Liver (tissue), 9 donors: Measurements from ENCODE around the gene CDO1. TPM values are rescaled to one million over a fixed set of nuclear protein-coding genes. Genes with fewer than 3 reads are reported as not detected.

ENCODE experiments used
- DNase-seq: peaks from one replicate; pipeline ENCODE4 v3.0.0-alpha.2; 2017; ENCODE audit warnings: low spot score
- H3K27ac ChIP-seq, 2 donors: one replicate each; pipeline ENCODE4 v1.7.0; 2013; ENCODE audit warnings: inconsistent platforms in 2 of 2, low read length in 2 of 2, control low read depth in 1 of 2, low read depth in 1 of 2, mild to moderate bottlenecking in 1 of 2
- H3K27me3 ChIP-seq, 4 donors: one replicate each; pipeline versions ENCODE4 v1.6.1 to v1.7.0; 2013; ENCODE audit warnings: low read length in 3 of 4, inconsistent platforms in 1 of 4, mild to moderate bottlenecking in 1 of 4, moderate library complexity in 1 of 4; ENCODE audit not compliant: control insufficient read depth in 4 of 4, insufficient read depth in 4 of 4
- H3K36me3 ChIP-seq, 4 donors: one replicate each; pipeline versions ENCODE4 v1.6.1 to v1.7.0; 2013; ENCODE audit warnings: low read length in 3 of 4, mild to moderate bottlenecking in 3 of 4, low read depth in 1 of 4, moderate library complexity in 1 of 4; ENCODE audit not compliant: control insufficient read depth in 4 of 4, insufficient read depth in 3 of 4
- H3K4me1 ChIP-seq, 4 donors: one replicate each; pipeline versions ENCODE4 v1.6.1 to v1.7.0; 2013; ENCODE audit warnings: low read length in 3 of 4, mild to moderate bottlenecking in 3 of 4, moderate library complexity in 1 of 4; ENCODE audit not compliant: control insufficient read depth in 4 of 4, insufficient read depth in 4 of 4
- H3K4me3 ChIP-seq, 3 donors: one replicate each; pipeline versions ENCODE4 v1.6.1 to v1.7.0; 2013; ENCODE audit warnings: low read length in 3 of 3, control low read depth in 1 of 3, low read depth in 1 of 3, mild to moderate bottlenecking in 1 of 3
- H3K9ac ChIP-seq, 2 donors: one replicate each; pipeline ENCODE4 v1.7.0; 2013; ENCODE audit warnings: low read length in 2 of 2, mild to moderate bottlenecking in 2 of 2, moderate library complexity in 2 of 2, control low read depth in 1 of 2, low read depth in 1 of 2
- H3K9me3 ChIP-seq, 4 donors: one replicate each; pipeline versions ENCODE4 v1.6.1 to v1.7.0; 2013; ENCODE audit warnings: low read length in 3 of 4; ENCODE audit not compliant: control insufficient read depth in 4 of 4
- EGR1 ChIP-seq, 2 donors: IDR thresholded peaks; 2 replicates each; pipeline ENCODE4 v1.6.1; 2016 to 2018; ENCODE audit warnings: antibody characterized with exemption in 2 of 2, low read depth in 2 of 2
- FOXA1 ChIP-seq: IDR thresholded peaks from 2 replicates; pipeline ENCODE4 v1.6.1; 2016; ENCODE audit warnings: antibody characterized with exemption
- GABPA ChIP-seq, 2 donors: IDR thresholded peaks in 1 of 2; conservative IDR thresholded peaks in 1 of 2; 2 replicates each; pipeline ENCODE4 v1.6.1; 2016; ENCODE audit warnings: antibody characterized with exemption in 2 of 2, mild to moderate bottlenecking in 1 of 2, moderate library complexity in 1 of 2
- HNF4A ChIP-seq, 2 donors: conservative IDR thresholded peaks; 2 replicates each; pipeline ENCODE4 v1.6.1; 2016; ENCODE audit warnings: antibody characterized with exemption in 2 of 2, mild to moderate bottlenecking in 2 of 2
- HNF4G ChIP-seq: IDR thresholded peaks from 2 replicates; pipeline ENCODE4 v1.6.1; 2016; ENCODE audit warnings: antibody characterized with exemption
- JUND ChIP-seq, 2 donors: IDR thresholded peaks; 2 replicates each; pipeline ENCODE4 v1.6.1; 2016; ENCODE audit warnings: antibody characterized with exemption in 2 of 2
- NR2F2 ChIP-seq: IDR thresholded peaks from 2 replicates; pipeline ENCODE4 v1.6.1; 2016; ENCODE audit warnings: antibody characterized with exemption
- RAD21 ChIP-seq, 2 donors: IDR thresholded peaks; 2 replicates each; pipeline ENCODE4 v1.6.1; 2016; ENCODE audit warnings: antibody characterized with exemption in 2 of 2, mild to moderate bottlenecking in 2 of 2
- SP1 ChIP-seq: IDR thresholded peaks from 2 replicates; pipeline ENCODE4 v1.6.1; 2018; ENCODE audit warnings: antibody characterized with exemption, mild to moderate bottlenecking
- TAF1 ChIP-seq: conservative IDR thresholded peaks from 2 replicates; pipeline ENCODE4 v1.6.1; 2016; ENCODE audit warnings: antibody characterized with exemption, mild to moderate bottlenecking
- YY1 ChIP-seq: IDR thresholded peaks from 2 replicates; pipeline ENCODE4 v1.6.1; 2016; ENCODE audit warnings: antibody characterized with exemption, mild to moderate bottlenecking
- WGBS: extraction: QIAGEN DNeasy Blood & Tissue Kit; methylation state at CpG from one replicate; pipeline ENCODE4 v1.1.7; 2013; 5-methylcytosine and 5-hydroxymethylcytosine counted together
- polyA plus RNA-seq, 2 donors: library from polyadenylated mRNA; stranded (reverse) in 1 of 2; unstranded in 1 of 2; fragments of 200-250 nt in 1 of 2; fragments of >200 nt in 1 of 2; fragmentation: Nextera tagmentation in 1 of 2; extraction: Ambion mirVana in 1 of 2; gene quantifications; one replicate each; pipeline versions ENCODE4 v1.2.1 to v1.2.3, GENCODE V29; 2013 to 2015
- total RNA-seq, 2 donors: library from RNA; depleted of rRNA; stranded (reverse); fragments of >200 nt; gene quantifications; one replicate each; pipeline ENCODE4 v1.2.3, GENCODE V29; 2014
- TF ChIP-seq, protein P1 (sequence below): IDR thresholded peaks from 2 replicates; pipeline ENCODE4 v1.6.1; 2016; ENCODE audit warnings: antibody characterized with exemption, mild to moderate bottlenecking
- TF ChIP-seq, protein P2 (sequence below): IDR thresholded peaks from 2 replicates; pipeline ENCODE4 v1.6.1; 2016; ENCODE audit warnings: antibody characterized with exemption
- TF ChIP-seq, protein P3 (sequence below): IDR thresholded peaks from 2 replicates; pipeline ENCODE4 v1.6.1; 2016; ENCODE audit warnings: antibody characterized with exemption
- TF ChIP-seq, protein P4 (sequence below): IDR thresholded peaks from 2 replicates; pipeline ENCODE4 v1.6.1; 2016; ENCODE audit warnings: antibody characterized with exemption
- TF ChIP-seq, protein P5 (sequence below): fragments of 150-350 bp; IDR thresholded peaks from 2 replicates; pipeline ENCODE4 v1.5.1; 2017; ENCODE audit warnings: improper control_type of control experiment, low read depth, low read length; ENCODE audit not compliant: missing input control
- donor health status: healthy.
- donor health status: healthy.
- donor health status: healthy.
- donor health status: healthy.
- donor health status: healthy.

CDO1 gene
- total and polyA plus RNA-seq, 4 donors, result 106 to 472 (median 241) TPM

DNA sequence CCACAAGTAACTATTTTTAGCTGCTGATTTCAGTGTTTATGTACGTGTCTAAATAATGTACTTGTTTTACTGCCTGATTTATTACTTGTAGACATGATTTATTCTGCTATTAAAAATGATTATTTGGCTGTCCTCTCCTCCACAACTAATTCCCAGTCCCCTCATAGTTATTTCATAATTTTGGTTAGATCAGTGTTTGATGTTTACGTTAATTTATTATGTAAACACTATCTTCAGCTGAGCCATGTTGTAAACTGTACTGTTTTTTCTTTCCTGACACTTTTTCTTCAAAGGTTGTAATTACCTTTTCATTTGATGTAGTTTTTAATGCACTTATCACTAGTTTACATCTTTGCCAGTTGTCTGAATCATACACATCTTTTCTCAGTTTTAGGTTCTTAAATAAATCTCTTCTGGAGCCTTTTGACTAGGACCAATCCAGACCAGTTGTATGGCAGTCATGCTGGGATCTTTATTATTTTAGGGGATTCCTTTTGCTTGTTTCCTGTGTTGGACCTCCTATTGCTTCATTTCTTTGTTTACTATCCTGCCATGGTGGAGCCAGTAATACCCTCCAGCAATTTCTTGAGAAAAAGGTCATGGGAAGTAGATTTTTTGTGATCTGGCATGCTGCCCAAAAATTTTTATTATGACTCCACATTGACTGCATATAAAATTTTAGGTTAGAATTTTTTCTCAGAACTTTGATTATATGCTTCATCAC lies 41.3 kb upstream of the CDO1 start:
- peaks cover 0 to 7% (median 2%) of the 10 kb centered on the region in 4 donors for H3K4me1 ChIP-seq
- no peaks in the 10 kb centered on the region for H3K27me3 ChIP-seq
- H3K9ac ChIP-seq, result no peak overlapping the region
- no peaks in the 10 kb centered on the region for H3K36me3 ChIP-seq
- WGBS, result 81% methylated on average over 2 of the region's 2 CpGs
- no peak overlapping the region for H3K27ac ChIP-seq
- H3K4me3 ChIP-seq, result no peak overlapping the region
- H3K9me3 ChIP-seq, result no peaks in the 10 kb centered on the region
- TF ChIP-seq SP1 (no peak), GABPA (IDR thresholded peaks at IDR 0.05 in 1 of 2, conservative IDR thresholded peaks at IDR 0.05 in 1 of 2) (no peak), JUND (IDR thresholded peaks at IDR 0.05) (no peak), YY1 (no peak), TAF1 (no peak), EGR1 (IDR thresholded peaks at IDR 0.05; ENCODE audit: low read depth in 2 of 2) (no peak), FOXA1 (no peak), HNF4G (no peak), HNF4A (conservative IDR thresholded peaks at IDR 0.05) (no peak)
- TF ChIP-seq, protein P1, sequence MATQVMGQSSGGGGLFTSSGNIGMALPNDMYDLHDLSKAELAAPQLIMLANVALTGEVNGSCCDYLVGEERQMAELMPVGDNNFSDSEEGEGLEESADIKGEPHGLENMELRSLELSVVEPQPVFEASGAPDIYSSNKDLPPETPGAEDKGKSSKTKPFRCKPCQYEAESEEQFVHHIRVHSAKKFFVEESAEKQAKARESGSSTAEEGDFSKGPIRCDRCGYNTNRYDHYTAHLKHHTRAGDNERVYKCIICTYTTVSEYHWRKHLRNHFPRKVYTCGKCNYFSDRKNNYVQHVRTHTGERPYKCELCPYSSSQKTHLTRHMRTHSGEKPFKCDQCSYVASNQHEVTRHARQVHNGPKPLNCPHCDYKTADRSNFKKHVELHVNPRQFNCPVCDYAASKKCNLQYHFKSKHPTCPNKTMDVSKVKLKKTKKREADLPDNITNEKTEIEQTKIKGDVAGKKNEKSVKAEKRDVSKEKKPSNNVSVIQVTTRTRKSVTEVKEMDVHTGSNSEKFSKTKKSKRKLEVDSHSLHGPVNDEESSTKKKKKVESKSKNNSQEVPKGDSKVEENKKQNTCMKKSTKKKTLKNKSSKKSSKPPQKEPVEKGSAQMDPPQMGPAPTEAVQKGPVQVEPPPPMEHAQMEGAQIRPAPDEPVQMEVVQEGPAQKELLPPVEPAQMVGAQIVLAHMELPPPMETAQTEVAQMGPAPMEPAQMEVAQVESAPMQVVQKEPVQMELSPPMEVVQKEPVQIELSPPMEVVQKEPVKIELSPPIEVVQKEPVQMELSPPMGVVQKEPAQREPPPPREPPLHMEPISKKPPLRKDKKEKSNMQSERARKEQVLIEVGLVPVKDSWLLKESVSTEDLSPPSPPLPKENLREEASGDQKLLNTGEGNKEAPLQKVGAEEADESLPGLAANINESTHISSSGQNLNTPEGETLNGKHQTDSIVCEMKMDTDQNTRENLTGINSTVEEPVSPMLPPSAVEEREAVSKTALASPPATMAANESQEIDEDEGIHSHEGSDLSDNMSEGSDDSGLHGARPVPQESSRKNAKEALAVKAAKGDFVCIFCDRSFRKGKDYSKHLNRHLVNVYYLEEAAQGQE, result no peak
- TF ChIP-seq, protein P2, sequence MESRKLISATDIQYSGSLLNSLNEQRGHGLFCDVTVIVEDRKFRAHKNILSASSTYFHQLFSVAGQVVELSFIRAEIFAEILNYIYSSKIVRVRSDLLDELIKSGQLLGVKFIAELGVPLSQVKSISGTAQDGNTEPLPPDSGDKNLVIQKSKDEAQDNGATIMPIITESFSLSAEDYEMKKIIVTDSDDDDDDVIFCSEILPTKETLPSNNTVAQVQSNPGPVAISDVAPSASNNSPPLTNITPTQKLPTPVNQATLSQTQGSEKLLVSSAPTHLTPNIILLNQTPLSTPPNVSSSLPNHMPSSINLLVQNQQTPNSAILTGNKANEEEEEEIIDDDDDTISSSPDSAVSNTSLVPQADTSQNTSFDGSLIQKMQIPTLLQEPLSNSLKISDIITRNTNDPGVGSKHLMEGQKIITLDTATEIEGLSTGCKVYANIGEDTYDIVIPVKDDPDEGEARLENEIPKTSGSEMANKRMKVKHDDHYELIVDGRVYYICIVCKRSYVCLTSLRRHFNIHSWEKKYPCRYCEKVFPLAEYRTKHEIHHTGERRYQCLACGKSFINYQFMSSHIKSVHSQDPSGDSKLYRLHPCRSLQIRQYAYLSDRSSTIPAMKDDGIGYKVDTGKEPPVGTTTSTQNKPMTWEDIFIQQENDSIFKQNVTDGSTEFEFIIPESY, result no peak
- TF ChIP-seq, protein P3, sequence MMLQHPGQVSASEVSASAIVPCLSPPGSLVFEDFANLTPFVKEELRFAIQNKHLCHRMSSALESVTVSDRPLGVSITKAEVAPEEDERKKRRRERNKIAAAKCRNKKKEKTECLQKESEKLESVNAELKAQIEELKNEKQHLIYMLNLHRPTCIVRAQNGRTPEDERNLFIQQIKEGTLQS, result no peak
- TF ChIP-seq, protein P4, sequence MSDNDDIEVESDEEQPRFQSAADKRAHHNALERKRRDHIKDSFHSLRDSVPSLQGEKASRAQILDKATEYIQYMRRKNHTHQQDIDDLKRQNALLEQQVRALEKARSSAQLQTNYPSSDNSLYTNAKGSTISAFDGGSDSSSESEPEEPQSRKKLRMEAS, result no peak
- DNase-seq, result no peak

DNA sequence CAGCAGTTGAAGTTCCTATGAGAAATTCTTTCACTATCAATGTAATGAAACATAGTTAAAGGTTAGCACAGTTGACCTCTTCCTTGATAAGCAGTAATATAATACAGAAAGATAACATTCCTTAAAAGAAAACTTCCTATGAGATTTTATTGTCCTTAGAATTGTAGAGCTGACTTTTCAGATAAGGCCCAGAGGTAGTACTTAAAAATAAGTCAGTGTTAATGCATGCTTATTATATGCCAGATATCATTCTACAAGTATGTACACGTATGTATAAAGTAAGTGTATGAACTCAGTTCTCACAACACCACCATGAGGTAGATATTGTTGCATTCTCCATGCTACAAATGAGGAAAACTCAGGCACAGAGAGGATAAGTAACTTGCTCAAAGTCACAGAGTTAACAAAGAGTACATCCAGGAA lies 40.6 kb upstream of the CDO1 start:
- peaks cover 0 to 7% (median 2%) of the 10 kb centered on the region in 4 donors for H3K4me1 ChIP-seq
- no peak overlapping the region for H3K27ac ChIP-seq
- H3K4me3 ChIP-seq, result no peak overlapping the region
- TF ChIP-seq TAF1 (no peak), NR2F2 (no peak), RAD21 (IDR thresholded peaks at IDR 0.05) (no peak)
- TF ChIP-seq, protein P5, sequence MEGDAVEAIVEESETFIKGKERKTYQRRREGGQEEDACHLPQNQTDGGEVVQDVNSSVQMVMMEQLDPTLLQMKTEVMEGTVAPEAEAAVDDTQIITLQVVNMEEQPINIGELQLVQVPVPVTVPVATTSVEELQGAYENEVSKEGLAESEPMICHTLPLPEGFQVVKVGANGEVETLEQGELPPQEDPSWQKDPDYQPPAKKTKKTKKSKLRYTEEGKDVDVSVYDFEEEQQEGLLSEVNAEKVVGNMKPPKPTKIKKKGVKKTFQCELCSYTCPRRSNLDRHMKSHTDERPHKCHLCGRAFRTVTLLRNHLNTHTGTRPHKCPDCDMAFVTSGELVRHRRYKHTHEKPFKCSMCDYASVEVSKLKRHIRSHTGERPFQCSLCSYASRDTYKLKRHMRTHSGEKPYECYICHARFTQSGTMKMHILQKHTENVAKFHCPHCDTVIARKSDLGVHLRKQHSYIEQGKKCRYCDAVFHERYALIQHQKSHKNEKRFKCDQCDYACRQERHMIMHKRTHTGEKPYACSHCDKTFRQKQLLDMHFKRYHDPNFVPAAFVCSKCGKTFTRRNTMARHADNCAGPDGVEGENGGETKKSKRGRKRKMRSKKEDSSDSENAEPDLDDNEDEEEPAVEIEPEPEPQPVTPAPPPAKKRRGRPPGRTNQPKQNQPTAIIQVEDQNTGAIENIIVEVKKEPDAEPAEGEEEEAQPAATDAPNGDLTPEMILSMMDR, result no peak
- H3K27me3 ChIP-seq, result no peaks in the 10 kb centered on the region
- H3K36me3 ChIP-seq, result no peaks in the 10 kb centered on the region
- H3K9me3 ChIP-seq, result no peaks in the 10 kb centered on the region
- H3K9ac ChIP-seq, result no peak overlapping the region
- WGBS, result 86% methylated on average over 1 of the region's 1 CpG
- DNase-seq, result no peak
